H1 (cell line): ENCODE measurements around the gene BCL2A1. TPM values are rescaled to one million over a fixed set of nuclear protein-coding genes. Genes with fewer than 3 reads are reported as not detected.

Experiments
- CTCF ChIA-PET: fragments of 300-600 bp; sonication (Branson Sonifier 250); formaldehyde crosslinking; loops from one replicate; lab custom pipeline; 2021; ENCODE audit not compliant: partially characterized antibody; lab: Charles Lee
- POLR2A ChIA-PET: fragments of 300-600 bp; sonication (Branson Sonifier 250); formaldehyde crosslinking; loops from one replicate; lab custom pipeline; 2021; ENCODE audit warnings: inconsistent platforms; ENCODE audit not compliant: partially characterized antibody; lab: Charles Lee
- DNase-seq, 2 experiments: peaks; one replicate each; pipeline versions ENCODE4 v3.0.0 to v3.0.0-alpha.2; 2010 to 2022; ENCODE audit warnings: low spot score in 2 of 2, low read depth in 1 of 2, mixed read lengths in 1 of 2
- FAIRE-seq: peaks from 2 replicates; lab custom pipeline; 2011; peaks lifted over from hg19 to GRCh38; lab: Jason Lieb, UNC
- H2AFZ ChIP-seq: 2 replicates; pipeline ENCODE4 v1.8.1; 2012; ENCODE audit warnings: low read length, inconsistent platforms
- H2AK5ac ChIP-seq: 2 replicates; pipeline ENCODE4 v1.6.1; 2013; ENCODE audit warnings: low read depth, low read length
- H2BK120ac ChIP-seq: replicated peaks from 2 replicates; pipeline ENCODE3; 2013; ENCODE audit warnings: low read depth, low read length, inconsistent platforms
- H2BK12ac ChIP-seq: 2 replicates; pipeline ENCODE4 v1.6.1; 2013; ENCODE audit warnings: low read depth, low read length
- H2BK15ac ChIP-seq: 2 replicates; pipeline ENCODE4 v1.6.1; 2013; ENCODE audit warnings: low read length
- H2BK20ac ChIP-seq: 2 replicates; pipeline ENCODE4 v1.6.1; 2013; ENCODE audit warnings: low read length
- H2BK5ac ChIP-seq: 2 replicates; pipeline ENCODE4 v1.6.1; 2013; ENCODE audit warnings: low read depth, low read length
- H3K14ac ChIP-seq: 2 replicates; pipeline ENCODE4 v1.6.1; 2013; ENCODE audit warnings: inconsistent platforms; ENCODE audit not compliant: insufficient read length
- H3K18ac ChIP-seq: 2 replicates; pipeline ENCODE4 v1.6.1; 2013; ENCODE audit warnings: low read length; ENCODE audit errors: extremely low read depth
- H3K23ac ChIP-seq: 2 replicates; pipeline ENCODE4 v1.6.1; 2013; ENCODE audit warnings: inconsistent platforms; ENCODE audit not compliant: insufficient read length
- H3K23me2 ChIP-seq: 2 replicates; pipeline ENCODE4 v1.6.1; 2013; ENCODE audit warnings: low read depth, low read length
- H3K27ac ChIP-seq: 2 replicates; pipeline ENCODE4 v1.6.1; 2011; ENCODE audit warnings: low read depth, low read length, inconsistent platforms
- H3K27me3 ChIP-seq, 4 experiments: replicated peaks in 1 of 4; 1 replicate in 1 of 4; 2 replicates in 3 of 4; pipeline versions ENCODE4 v1.6.1 to v1.8.1; 2011 to 2013; ENCODE audit warnings: low read length in 3 of 4, mild to moderate bottlenecking in 3 of 4, inconsistent platforms in 2 of 4, mixed read lengths in 2 of 4, moderate library complexity in 1 of 4; ENCODE audit not compliant: control insufficient read depth in 3 of 4, insufficient read depth in 3 of 4; ENCODE audit errors: extremely low read depth in 1 of 4
- H3K36me3 ChIP-seq, 4 experiments: 2 replicates each; pipeline versions ENCODE4 v1.6.1 to v1.8.1; 2011 to 2013; ENCODE audit warnings: mild to moderate bottlenecking in 4 of 4, low read length in 3 of 4, moderate library complexity in 2 of 4, control low read depth in 1 of 4, inconsistent platforms in 1 of 4; ENCODE audit not compliant: insufficient read depth in 4 of 4, control insufficient read depth in 2 of 4
- H3K4ac ChIP-seq: replicated peaks from 2 replicates; pipeline ENCODE3; 2013; ENCODE audit warnings: low read length, low read depth, mixed read lengths, inconsistent platforms; ENCODE audit not compliant: insufficient read length
- H3K4me1 ChIP-seq, 4 experiments: replicated peaks in 1 of 4; 1 replicate in 1 of 4; 2 replicates in 3 of 4; pipeline versions ENCODE4 v1.6.1 to v1.8.1; 2011 to 2013; ENCODE audit warnings: low read length in 3 of 4, inconsistent platforms in 2 of 4, mixed read lengths in 1 of 4; ENCODE audit not compliant: insufficient read depth in 4 of 4, control insufficient read depth in 3 of 4
- H3K4me2 ChIP-seq, 2 experiments: 2 replicates each; pipeline versions ENCODE4 v1.6.1 to v1.8.1; 2011 to 2013; ENCODE audit warnings: low read depth in 2 of 2, low read length in 2 of 2, control low read depth in 1 of 2, inconsistent platforms in 1 of 2, mild to moderate bottlenecking in 1 of 2; ENCODE audit not compliant: insufficient read depth in 1 of 2
- H3K4me3 ChIP-seq, 4 experiments: fragments of 200-600, 300-600 bp in 1 of 4; sonication (generic), shearing (Covaris generic), sonication (Bioruptor Twin) in 1 of 4; 2 replicates each; pipeline versions ENCODE4 v1.5.1 to v1.8.1; 2011 to 2016; ENCODE audit warnings: low read length in 4 of 4, low read depth in 3 of 4, control low read depth in 2 of 4, inconsistent platforms in 2 of 4, mild to moderate bottlenecking in 2 of 4, mixed read lengths in 1 of 4, moderate library complexity in 1 of 4; ENCODE audit not compliant: insufficient read depth in 2 of 4; ENCODE audit errors: extremely low read depth in 1 of 4
- H3K56ac ChIP-seq: replicated peaks from 2 replicates; pipeline ENCODE3; 2013; ENCODE audit warnings: low read depth, mild to moderate bottlenecking, mixed read lengths, low read length, inconsistent platforms; ENCODE audit not compliant: insufficient read length
- H3K79me1 ChIP-seq: 2 replicates; pipeline ENCODE4 v1.6.1; 2013; ENCODE audit warnings: low read depth, low read length, control low read depth
- H3K79me2 ChIP-seq, 2 experiments: 2 replicates each; pipeline versions ENCODE4 v1.6.1 to v1.8.1; 2012 to 2013; ENCODE audit warnings: low read length in 2 of 2, mild to moderate bottlenecking in 2 of 2, inconsistent platforms in 1 of 2; ENCODE audit not compliant: insufficient read depth in 2 of 2, control insufficient read depth in 1 of 2
- H3K9ac ChIP-seq, 4 experiments: replicated peaks in 1 of 4; 1 replicate in 1 of 4; 2 replicates in 3 of 4; pipeline versions ENCODE4 v1.6.1 to v1.8.1; 2011 to 2013; ENCODE audit warnings: low read depth in 3 of 4, low read length in 3 of 4, control low read depth in 2 of 4, mild to moderate bottlenecking in 2 of 4, moderate library complexity in 2 of 4, inconsistent platforms in 1 of 4; ENCODE audit errors: extremely low read depth in 1 of 4
- H3K9me3 ChIP-seq, 2 experiments: 2 replicates each; pipeline versions ENCODE4 v1.6.1 to v1.8.1; 2012 to 2013; ENCODE audit warnings: mild to moderate bottlenecking in 2 of 2, moderate library complexity in 2 of 2, control low read depth in 1 of 2, inconsistent platforms in 1 of 2, low read depth in 1 of 2, low read length in 1 of 2, mixed read lengths in 1 of 2; ENCODE audit not compliant: insufficient read depth in 2 of 2
- H4K20me1 ChIP-seq, 2 experiments: replicated peaks in 1 of 2; 2 replicates each; pipeline versions ENCODE3 to v1.8.1; 2011 to 2013; ENCODE audit warnings: inconsistent platforms in 2 of 2, low read length in 2 of 2, mild to moderate bottlenecking in 1 of 2; ENCODE audit not compliant: insufficient read depth in 2 of 2, control insufficient read depth in 1 of 2
- H4K5ac ChIP-seq: 2 replicates; pipeline ENCODE4 v1.6.1; 2013; ENCODE audit warnings: low read length, low read depth, mixed read lengths, inconsistent platforms; ENCODE audit not compliant: insufficient read length
- H4K8ac ChIP-seq: 2 replicates; pipeline ENCODE4 v1.8.0; 2013; ENCODE audit warnings: mild to moderate bottlenecking, moderate library complexity, low read length, inconsistent platforms; ENCODE audit not compliant: insufficient read depth; ENCODE audit errors: extremely low read depth
- H4K91ac ChIP-seq: replicated peaks from 2 replicates; pipeline ENCODE3; 2013; ENCODE audit warnings: low read length, mixed read lengths, inconsistent platforms; ENCODE audit not compliant: insufficient read length
- CREB1 ChIP-seq: IDR thresholded peaks from 2 replicates; pipeline ENCODE4 v1.6.1; 2012; ENCODE audit warnings: inconsistent platforms
- KDM1A ChIP-seq: fragments of 200-600, 300-600 bp; sonication (generic); IDR thresholded peaks from 2 replicates; pipeline ENCODE4 v1.7.1; 2016; ENCODE audit warnings: mild to moderate bottlenecking, low read length, borderline replicate concordance
- SP1 ChIP-seq: IDR thresholded peaks from 2 replicates; pipeline ENCODE4 v1.6.1; 2011; ENCODE audit warnings: low read depth, low read length
- TCF12 ChIP-seq: IDR thresholded peaks from 2 replicates; pipeline ENCODE4 v1.6.1; 2011; ENCODE audit warnings: low read depth, mild to moderate bottlenecking, low read length
- WGBS, 2 experiments: shearing (Covaris generic) in 1 of 2; methylation state at CpG; one replicate each; pipeline versions ENCODE4 v1.1.6 to v1.1.7; 2013 to 2015; ENCODE audit warnings: low lambda C conversion rate in 2 of 2, mixed read lengths in 2 of 2, inconsistent platforms in 1 of 2, low coverage in 1 of 2, missing lambda C conversion rate in 1 of 2; ENCODE audit not compliant: insufficient replicate concordance in 2 of 2, insufficient coverage in 1 of 2, insufficient read length in 1 of 2; ENCODE audit errors: extremely low coverage in 1 of 2, missing lambda C conversion rate in 1 of 2; 5-methylcytosine and 5-hydroxymethylcytosine counted together
- polyA plus RNA-seq, 7 experiments: library from polyadenylated mRNA; depleted of rRNA in 3 of 7; stranded (reverse) in 5 of 7; unstranded in 2 of 7; fragments of >200 nt in 5 of 7; fragments of 200-250 nt in 2 of 7; gene quantifications; 1 replicate in 5 of 7; 2 replicates in 1 of 7; 4 replicates in 1 of 7; pipeline versions ENCODE4 v1.2.1 to v1.2.3, GENCODE V29; 2011 to 2013; ENCODE audit warnings: missing spikeins in 2 of 7, mixed read lengths in 2 of 7
- total RNA-seq: library from RNA; stranded (reverse); fragmentation: NEBNext Ultra II Directional; extraction: Animal tissue kit (Norgen Biotek cat#: 25700); gene quantifications from 2 replicates; pipeline ENCODE4 v1.2.1, GENCODE V29; 2021

Gene BCL2A1
- total and polyA plus RNA-seq, 2 of the 8 experiments (the other 6 are each of a cell fraction or from before 2014, with no cell fraction given), result not detected

DNA sequence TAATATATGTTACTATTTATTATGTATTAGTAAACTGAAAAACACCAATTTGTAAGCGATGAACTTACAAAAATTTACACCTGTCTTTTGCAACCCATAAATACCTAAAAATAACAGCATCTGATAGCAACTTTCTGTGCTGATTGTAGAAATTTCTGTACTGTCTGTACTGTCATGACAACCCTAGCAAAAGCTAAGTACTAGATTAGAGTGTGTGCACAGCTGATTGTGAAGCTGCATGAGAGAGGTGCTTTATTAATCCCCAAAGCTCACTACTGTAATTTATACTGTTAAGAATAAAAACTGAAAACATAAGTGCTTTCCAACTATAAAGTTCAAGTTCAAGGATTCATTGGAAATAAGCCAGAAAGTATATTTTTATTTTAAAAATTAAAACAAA, 815 bp downstream of the BCL2A1 start:
- H3K4me3 ChIP-seq, result no peak overlapping the region
- no peaks in the 10 kb centered on the region for H3K27me3 ChIP-seq
- H3K27ac ChIP-seq, result no peak overlapping the region
- no peak for FAIRE-seq
- ChIA-PET POLR2A (no interaction called here), CTCF (no interaction called here)
- no peak overlapping the region for H2BK5ac ChIP-seq
- H3K18ac ChIP-seq, result no peak overlapping the region
- DNase-seq, result no peak
- H3K4me1 ChIP-seq, result no peaks in the 10 kb centered on the region
- no peak overlapping the region for H4K8ac ChIP-seq
- H3K56ac ChIP-seq, result no peak overlapping the region
- H2BK15ac ChIP-seq, result no peak overlapping the region
- H3K4ac ChIP-seq, result no peak overlapping the region
- no peak overlapping the region for H3K4me2 ChIP-seq
- WGBS, 2 experiments, result 97% methylated on average over 1 of the region's 1 CpG; no CpG with 5 or more reads in 1 of the 2 experiments
- no peak overlapping the region for H2AK5ac ChIP-seq
- H3K9ac ChIP-seq, result no peak overlapping the region
- no peaks in the 10 kb centered on the region for H3K79me2 ChIP-seq
- no peaks in the 10 kb centered on the region for H3K23me2 ChIP-seq
- no peak overlapping the region for H2BK12ac ChIP-seq
- H3K36me3 ChIP-seq, result no peaks in the 10 kb centered on the region
- no peak overlapping the region for H2BK20ac ChIP-seq
- TF ChIP-seq CREB1, result no peak
- no peak for TF ChIP-seq KDM1A
- TF ChIP-seq TCF12, result no peak
- TF ChIP-seq SP1, result no peak
- TF ChIP-seq, all 59 proteins: peak for 0
- H3K23ac ChIP-seq, result no peak overlapping the region
- H2AFZ ChIP-seq, result no peak overlapping the region
- no peak overlapping the region for H3K14ac ChIP-seq
- H4K5ac ChIP-seq, result no peak overlapping the region
- H2BK120ac ChIP-seq, result no peak overlapping the region
- H3K9me3 ChIP-seq, result no peaks in the 10 kb centered on the region
- no peak overlapping the region for H4K91ac ChIP-seq
- no peaks in the 10 kb centered on the region for H3K79me1 ChIP-seq
- H4K20me1 ChIP-seq, result no peaks in the 10 kb centered on the region
